VCaP (cell line): Measurements from ENCODE around the gene EVC.
A peak's percentile ranks its signal among the peaks of the same experiment; 100 is the strongest.

ENCODE experiments used
- H3K27ac ChIP-seq: fragments of 450-650 bp; 2 replicates; pipeline ENCODE4 v1.5.1; 2017
- CTCF ChIP-seq: fragments of 450-650 bp; conservative IDR thresholded peaks from 2 replicates; pipeline ENCODE4 v1.5.1; 2017; ENCODE audit warnings: mild to moderate bottlenecking, moderate library complexity

The EVC gene

DNA sequence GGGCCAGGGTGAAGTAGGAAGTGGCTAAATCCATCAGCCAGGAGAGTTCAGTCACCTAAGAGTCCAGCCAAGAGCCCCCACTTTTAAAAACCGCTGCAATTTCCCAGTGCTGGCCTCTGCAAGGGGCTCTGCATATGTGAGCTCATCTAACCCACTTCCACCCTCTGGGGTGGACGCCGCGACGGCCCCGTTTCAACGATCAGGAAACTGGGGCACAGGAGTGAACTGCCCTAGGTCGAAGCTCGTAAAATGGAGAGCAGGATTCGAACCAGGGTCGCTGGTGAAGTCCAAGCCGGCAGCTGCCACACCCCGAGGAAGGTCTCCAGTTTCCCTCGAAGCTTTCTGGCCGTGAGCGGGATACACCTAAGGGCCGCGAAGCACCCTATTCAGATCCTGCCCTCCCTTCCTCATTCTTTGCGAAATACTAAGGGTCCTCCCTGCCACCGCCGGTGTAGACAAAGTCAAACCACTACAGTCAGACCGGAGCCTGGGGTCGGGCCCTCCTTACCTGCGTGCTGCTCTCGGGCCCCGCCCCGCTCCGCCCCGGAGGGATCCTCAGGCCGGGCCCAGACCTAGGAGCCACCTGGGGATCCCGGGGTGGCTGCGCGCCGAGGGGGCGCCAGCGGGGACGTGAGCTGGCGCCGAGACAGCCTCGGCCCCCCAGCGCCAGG, 3.1 kb upstream of the EVC start:
- no peak overlapping the region for H3K27ac ChIP-seq
- no peak for TF ChIP-seq CTCF

DNA sequence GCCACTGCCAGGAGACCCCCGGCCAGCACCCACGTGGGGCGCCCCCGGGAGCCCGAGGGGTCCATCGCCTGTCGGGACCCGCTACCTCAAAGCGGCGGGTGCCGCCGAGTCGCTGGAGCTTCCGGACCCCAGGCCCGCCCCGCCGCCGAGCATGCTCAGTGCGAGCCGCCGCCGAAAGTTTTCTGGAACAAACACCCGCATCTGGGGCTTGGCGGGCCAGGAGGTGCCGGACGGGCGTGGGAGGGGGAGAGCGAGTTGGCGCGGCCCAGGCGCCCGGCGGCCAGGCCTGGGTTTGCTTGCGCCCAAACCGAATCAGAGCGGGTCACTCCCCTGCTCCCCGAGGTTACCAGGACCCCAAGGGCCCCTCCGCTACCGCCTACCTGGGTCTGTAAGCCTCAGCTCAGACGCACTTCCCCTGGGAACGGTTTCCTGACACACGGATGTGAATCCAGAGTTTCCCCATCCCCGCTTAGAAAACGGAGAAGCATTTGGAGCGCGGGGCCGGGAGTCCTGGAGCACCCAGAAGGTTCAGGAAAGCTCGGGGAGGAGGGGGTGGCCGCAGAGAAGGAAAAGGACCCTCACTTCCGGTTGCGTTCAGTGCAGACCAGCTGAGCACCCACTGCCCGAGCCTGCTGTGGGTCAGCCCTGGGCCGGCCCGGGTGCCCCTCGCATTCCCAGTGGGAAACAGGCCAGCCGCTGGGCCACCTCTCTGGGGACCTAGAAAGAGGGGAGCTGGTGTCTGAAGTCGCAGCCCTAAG, 2.4 kb upstream of the EVC start, which contains the start of gene EVC2:
Gene EVC2 (minus strand): TSS at position 111 of the 758 bp plus-strand sequence. CDS start 46 bp downstream, at position 65.
- no peak for TF ChIP-seq CTCF
- peak within 1 kb of the TSS; percentile 88 for H3K27ac ChIP-seq

- peak overlapping the region; percentile 88 for H3K27ac ChIP-seq
- no peak for TF ChIP-seq CTCF
These were observed 1.8 kb upstream of the EVC start for GRCh38 chr4:5709207-5709575.

DNA sequence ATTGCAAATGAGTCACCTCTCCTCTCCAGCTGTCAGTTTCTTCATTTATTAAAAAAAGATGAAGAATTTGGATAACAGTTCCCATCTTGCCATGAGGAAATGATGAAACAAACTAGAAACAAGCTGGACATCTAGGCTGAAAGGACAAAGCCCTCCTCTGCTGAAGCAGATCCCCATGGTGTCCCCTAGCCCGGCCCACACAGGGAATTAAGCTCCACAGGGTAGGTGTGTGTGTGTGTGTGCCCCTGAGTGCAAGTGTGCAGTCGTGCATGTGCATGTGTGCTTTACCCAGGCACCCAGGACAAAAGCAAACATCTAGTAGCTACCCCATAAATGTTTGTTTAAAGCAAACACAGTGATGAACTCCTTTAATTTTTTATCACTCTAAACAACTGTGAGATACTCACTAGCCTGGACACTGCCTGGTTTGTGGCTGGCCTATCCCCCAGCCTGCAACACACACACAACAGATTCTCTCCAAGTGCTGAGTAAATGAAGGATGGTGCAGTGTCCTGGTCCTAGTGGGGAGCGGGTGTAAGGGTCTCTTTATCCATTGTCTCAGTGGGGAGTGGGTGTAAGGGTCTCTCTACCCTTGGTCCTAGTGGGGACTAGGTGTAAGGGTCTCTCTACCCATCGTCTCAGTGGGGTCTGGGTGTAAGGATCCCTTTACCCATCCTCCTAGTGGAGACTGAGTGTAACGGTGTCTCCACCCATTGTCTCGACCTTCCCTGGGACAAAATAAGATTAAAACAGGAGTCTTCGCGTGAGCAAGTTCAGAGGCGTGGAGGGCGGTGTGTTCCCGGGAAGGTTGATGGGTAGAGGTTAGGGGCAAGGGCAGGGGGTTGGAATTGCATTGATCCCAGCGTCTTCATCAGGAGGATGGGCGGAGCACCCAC, 688 bp upstream of the EVC start:
- TF ChIP-seq CTCF, result peak; percentile 4; the same call in 1 of the 2 replicates
- H3K27ac ChIP-seq, result peak overlapping the region; percentile 88

DNA sequence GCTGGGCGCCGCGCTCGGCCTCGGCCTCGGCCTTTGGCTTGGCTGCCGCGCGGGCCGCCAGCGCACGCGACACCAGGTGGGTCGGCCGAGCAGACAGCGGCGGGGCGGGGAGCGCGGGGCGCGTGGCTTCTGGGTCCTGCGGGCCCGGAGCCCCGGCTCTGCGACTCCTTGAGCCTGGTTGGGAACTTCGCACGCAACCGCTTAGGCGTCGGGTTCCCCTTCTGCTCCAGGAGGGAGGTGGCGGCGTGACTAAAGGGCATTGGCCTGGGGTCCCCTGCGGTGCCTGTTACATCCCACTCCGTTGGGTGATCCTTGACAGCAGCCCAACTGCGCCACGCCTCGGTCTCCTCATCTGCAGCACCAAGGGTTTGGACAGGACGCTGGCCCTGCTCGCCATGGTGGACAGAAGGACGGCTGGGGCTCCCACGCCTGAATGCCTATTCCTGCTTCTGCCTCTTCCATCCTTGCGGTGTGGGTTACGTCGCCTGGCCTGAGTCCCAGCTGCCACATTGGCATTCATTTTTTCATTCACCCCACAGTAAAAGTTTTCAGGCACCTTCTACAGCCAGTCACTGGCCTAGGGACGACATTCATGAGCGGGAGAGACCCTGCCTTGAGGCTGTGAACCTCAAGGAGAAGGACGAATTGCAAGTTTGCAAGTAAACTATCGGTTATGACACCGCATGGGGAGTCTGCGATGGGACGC, 631 bp downstream of the EVC start:
- no peak for TF ChIP-seq CTCF
- H3K27ac ChIP-seq, result peak overlapping the region; percentile 88

GRCh38 chr4:5712517-5712916, 1.5 kb downstream of the EVC start:
- no peak for TF ChIP-seq CTCF
- H3K27ac ChIP-seq, result no peak overlapping the region
